T-cell (primary cell): ENCODE data around the gene ITPR3. TPM values are rescaled to one million over a fixed set of nuclear protein-coding genes. Genes with fewer than 3 reads are reported as not detected.
A peak's percentile ranks its signal among the peaks of the same experiment; 100 is the strongest.
"Not testable (repeated sequence)": the region's sequence is repeated elsewhere in the genome, so short reads cannot be mapped to it uniquely, and the experiment has no call there.

Experiments used
- ATAC-seq, 4 experiments: fragments of 200-7000 bp in 3 of 4; fragments of 150-1000 bp in 1 of 4; cut with Tn5 transposase; replicated peaks in 1 of 4; 1 replicate in 3 of 4; 2 replicates in 1 of 4; pipeline ENCODE4 v1.10.0; 2021; ENCODE audit warnings: moderate library complexity in 3 of 4, mild to moderate bottlenecking in 2 of 4, moderate number of reproducible peaks in 1 of 4
- CTCF ChIA-PET, 2 donors: fragments of 300-600 bp; sonication (Branson Sonifier 250); formaldehyde crosslinking; loops; one replicate each; lab custom pipeline; 2022; ENCODE audit warnings: antibody characterized with exemption in 2 of 2; lab: Charles Lee
- POLR2A ChIA-PET, 2 donors: fragments of 300-600 bp; sonication (Branson Sonifier 250); formaldehyde crosslinking; loops; one replicate each; lab custom pipeline; 2022; ENCODE audit warnings: antibody characterized with exemption in 2 of 2; lab: Charles Lee
- DNase-seq, 35 experiments: peaks; one replicate each; pipeline versions ENCODE4 v3.0.0 to v3.0.0-alpha.2; 2013 to 2023
- H3K27ac ChIP-seq: one replicate; pipeline ENCODE4 v1.5.1; 2013; ENCODE audit warnings: low read length
- H3K27me3 ChIP-seq, 2 experiments: replicated peaks in 1 of 2; 1 replicate in 1 of 2; 2 replicates in 1 of 2; pipeline versions ENCODE4 v1.6.1 to v1.7.0; 2013; ENCODE audit warnings: low read length in 1 of 2, mixed read lengths in 1 of 2; ENCODE audit not compliant: control insufficient read depth in 2 of 2, insufficient read depth in 2 of 2; ENCODE audit errors: extremely low read depth in 1 of 2
- H3K36me3 ChIP-seq, 2 donors: 1 replicate in 1 of 2; 2 replicates in 1 of 2; pipeline versions ENCODE4 v1.6.1 to v1.7.0; 2013; ENCODE audit warnings: low read length in 1 of 2; ENCODE audit not compliant: control insufficient read depth in 2 of 2, insufficient read depth in 1 of 2; ENCODE audit errors: extremely low read depth in 1 of 2
- H3K4me1 ChIP-seq, 2 experiments: 1 replicate in 1 of 2; 2 replicates in 1 of 2; pipeline versions ENCODE4 v1.6.1 to v1.7.0; 2013; ENCODE audit warnings: low read length in 2 of 2, mixed read lengths in 1 of 2; ENCODE audit not compliant: insufficient read depth in 2 of 2, control insufficient read depth in 1 of 2; ENCODE audit errors: extremely low read depth in 1 of 2
- H3K4me3 ChIP-seq, 2 donors: 1 replicate in 1 of 2; 2 replicates in 1 of 2; pipeline versions ENCODE4 v1.5.1 to v1.7.0; 2013; ENCODE audit warnings: mild to moderate bottlenecking in 2 of 2, low read length in 1 of 2, moderate library complexity in 1 of 2; ENCODE audit not compliant: control insufficient read depth in 1 of 2; ENCODE audit errors: extremely low read depth in 1 of 2
- H3K9me3 ChIP-seq: 2 replicates; pipeline ENCODE4 v1.7.0; 2013
- H3K27ac Mint-ChIP-seq, 2 donors: one replicate each; pipeline ENCODE4 v1.8.0; 2020 to 2021; ENCODE audit warnings: mild to moderate bottlenecking in 2 of 2, mixed read lengths in 2 of 2
- H3K27me3 Mint-ChIP-seq, 2 donors: one replicate each; pipeline ENCODE4 v1.8.0; 2021 to 2022; ENCODE audit warnings: mixed read lengths in 2 of 2
- H3K36me3 Mint-ChIP-seq: one replicate; pipeline ENCODE4 v1.8.0; 2021; ENCODE audit warnings: mixed read lengths
- H3K4me1 Mint-ChIP-seq, 3 donors: one replicate each; pipeline ENCODE4 v1.8.0; 2020 to 2022; ENCODE audit warnings: mixed read lengths in 3 of 3, mild to moderate bottlenecking in 1 of 3
- H3K4me3 Mint-ChIP-seq, 3 donors: one replicate each; pipeline ENCODE4 v1.8.0; 2020 to 2022; ENCODE audit warnings: mild to moderate bottlenecking in 3 of 3, mixed read lengths in 3 of 3, moderate library complexity in 3 of 3
- H3K9me3 Mint-ChIP-seq, 3 donors: one replicate each; pipeline ENCODE4 v1.8.0; 2020 to 2022; ENCODE audit warnings: mixed read lengths in 3 of 3
- WGBS: methylation state at CpG from one replicate; pipeline ENCODE4 v1.1.5; 2013; ENCODE audit warnings: missing lambda C conversion rate; ENCODE audit not compliant: insufficient coverage; 5-methylcytosine and 5-hydroxymethylcytosine counted together
- total RNA-seq, 35 experiments: library from RNA in 6 of 35; stranded (reverse) in 6 of 35; fragments of 120-200 nt in 1 of 35; gene quantifications; one replicate each; pipeline versions ENCODE4 v1.2.1 to v1.2.4 and lab custom pipeline; 2013 to 2026

ITPR3 gene
- total RNA-seq, 5 donors from 2014 or later (not counting 1 experiment from before 2014, with no cell fraction given) = 49.2 to 63.6 (median 62.4) TPM

GRCh38 chr6:33592595-33593413 lies 28.3 kb upstream of the ITPR3 start:
- Histone ChIP-seq H3K27ac (peak overlapping the region; percentile 47), H3K4me3 (peak overlapping the region; percentile 46 to 60), H3K4me1 (peaks cover 5 to 37% of the 10 kb centered on the region in 2 experiments), H3K9me3 (no peaks in the 10 kb centered on the region), H3K27me3 (no peaks in the 10 kb centered on the region), H3K36me3 (no peaks in the 10 kb centered on the region)
- Mint-ChIP-seq H3K36me3 (no peaks in the 10 kb centered on the region), H3K9me3 (no peaks in the 10 kb centered on the region), H3K4me3 (peak overlapping the region; percentile 73 to 88 (median 81)), H3K27me3 (no peaks in the 10 kb centered on the region), H3K27ac (peak overlapping the region; percentile 92 to 95), H3K4me1 (peaks cover 20 to 42% (median 30%) of the 10 kb centered on the region in 3 donors)
- 13% methylated on average over 39 of the region's 57 CpGs for WGBS
- CTCF ChIA-PET = interaction anchor here in 1 of 2 donors (0.6 kb wide), 1 partner anchor 46 kb away, joined by 4 read pairs; no protein-coding TSS in a partner anchor
- POLR2A ChIA-PET = no interaction called here
- DNase-seq = peak in 32 of 35 experiments; percentile 20 to 66 (median 44)
- ATAC-seq = peak; percentile 74 to 88 (median 80)

- no peaks in the 10 kb centered on the region for H3K9me3 Mint-ChIP-seq
- WGBS = 10% methylated on average over 3 of the region's 4 CpGs
- Histone ChIP-seq H3K36me3 (no peaks in the 10 kb centered on the region), H3K4me3 (peak overlapping the region; percentile 46 to 60), H3K27ac (peak overlapping the region; percentile 47), H3K9me3 (no peaks in the 10 kb centered on the region), H3K4me1 (peaks cover 9 to 42% of the 10 kb centered on the region in 2 experiments), H3K27me3 (no peaks in the 10 kb centered on the region)
- DNase-seq = no peak
- peaks cover 20 to 46% (median 30%) of the 10 kb centered on the region in 3 donors for H3K4me1 Mint-ChIP-seq
- no peak for ATAC-seq
- no peaks in the 10 kb centered on the region for H3K36me3 Mint-ChIP-seq
- H3K4me3 Mint-ChIP-seq = peak overlapping the region; percentile 73 to 88 (median 81)
- POLR2A ChIA-PET = no interaction called here
- H3K27ac Mint-ChIP-seq = peak overlapping the region; percentile 92 to 95
- H3K27me3 Mint-ChIP-seq = no peaks in the 10 kb centered on the region
- CTCF ChIA-PET = no interaction called here
Observed at GRCh38 chr6:33593414-33593727, 27.8 kb upstream of the ITPR3 start.

- H3K27me3 ChIP-seq = no peaks in the 10 kb centered on the region
- H3K4me1 Mint-ChIP-seq = peaks cover 20 to 59% (median 30%) of the 10 kb centered on the region in 3 donors
- WGBS = 95% methylated on average over 14 of the region's 18 CpGs
- H3K27ac Mint-ChIP-seq = no peak overlapping the region
- peak overlapping the region in 1 of 3 donors; percentile 44 for H3K4me3 Mint-ChIP-seq
- no peaks in the 10 kb centered on the region for H3K27me3 Mint-ChIP-seq
- peaks cover 11 to 48% of the 10 kb centered on the region in 2 experiments for H3K4me1 ChIP-seq
- H3K36me3 ChIP-seq = no peaks in the 10 kb centered on the region
- DNase-seq (no peak), ATAC-seq (no peak)
- no peaks in the 10 kb centered on the region for H3K36me3 Mint-ChIP-seq
- no peak overlapping the region for H3K27ac ChIP-seq
- POLR2A ChIA-PET = no interaction called here
- H3K9me3 ChIP-seq = no peaks in the 10 kb centered on the region
- H3K4me3 ChIP-seq = no peak overlapping the region
- CTCF ChIA-PET = interaction anchor here in 1 of 2 donors (0.5 kb wide), 1 partner anchor 533 kb away, joined by 3 read pairs; no protein-coding TSS in a partner anchor
- no peaks in the 10 kb centered on the region for H3K9me3 Mint-ChIP-seq
Observed at GRCh38 chr6:33595001-33595846, 25.9 kb upstream of the ITPR3 start.

- not testable (repeated sequence) for H3K9me3 Mint-ChIP-seq, H3K4me3 ChIP-seq, H3K27ac ChIP-seq, H3K27ac Mint-ChIP-seq, H3K27me3 Mint-ChIP-seq, H3K9me3 ChIP-seq, H3K27me3 ChIP-seq, H3K36me3 Mint-ChIP-seq, ATAC-seq, H3K36me3 ChIP-seq
- WGBS = 73% methylated on average over 2 of the region's 5 CpGs
- H3K4me1 ChIP-seq = peaks cover 11 to 48% of the 10 kb centered on the region in 2 experiments
- Mint-ChIP-seq H3K4me3 (peak overlapping the region in 1 of 3 donors; percentile 41), H3K4me1 (peaks cover 16 to 54% (median 21%) of the 10 kb centered on the region in 3 donors)
- ChIA-PET POLR2A (interaction anchor here in 1 of 2 donors (0.6 to 0.7 kb wide), 2 partner anchors 100 to 161 kb away, joined by 3 read pairs; no protein-coding TSS in a partner anchor), CTCF (interaction anchor here in 1 of 2 donors (0.9 kb wide), 1 partner anchor 104 kb away, joined by 3 read pairs; no protein-coding TSS in a partner anchor)
- peak in 1 of 35 experiments; percentile 32 for DNase-seq
Observed at GRCh38 chr6:33596894-33597293, 24.2 kb upstream of the ITPR3 start.

- H3K4me3 Mint-ChIP-seq = no peak overlapping the region
- H3K27me3 Mint-ChIP-seq = peaks cover 0 to 2% of the 10 kb centered on the region in 2 donors
- no peak for ATAC-seq
- CTCF ChIA-PET = interaction anchor here (0.7 to 0.9 kb wide), 2 partner anchors 51 to 103 kb away, joined by 3 read pairs; no protein-coding TSS in a partner anchor
- H3K9me3 ChIP-seq = no peaks in the 10 kb centered on the region
- DNase-seq = no peak
- no peak overlapping the region for H3K4me3 ChIP-seq
- WGBS = 83% methylated on average over 2 of the region's 4 CpGs
- no peaks in the 10 kb centered on the region for H3K36me3 ChIP-seq
- H3K27ac Mint-ChIP-seq = no peak overlapping the region
- H3K4me1 ChIP-seq = peaks cover 10 to 42% of the 10 kb centered on the region in 2 experiments
- H3K36me3 Mint-ChIP-seq = no peaks in the 10 kb centered on the region
- peaks cover 0 to 4% of the 10 kb centered on the region in 2 experiments for H3K27me3 ChIP-seq
- H3K9me3 Mint-ChIP-seq = no peaks in the 10 kb centered on the region
- POLR2A ChIA-PET = interaction anchor here in 1 of 2 donors (0.7 kb wide), 1 partner anchor 162 kb away, joined by 3 read pairs; no protein-coding TSS in a partner anchor
- peaks cover 9 to 46% (median 14%) of the 10 kb centered on the region in 3 donors for H3K4me1 Mint-ChIP-seq
- no peak overlapping the region for H3K27ac ChIP-seq
Observed at GRCh38 chr6:33597551-33598322, 23.4 kb upstream of the ITPR3 start.
